GM13976 (cell line): ENCODE measurements around the gene IHH.

Source experiments
- DNase-seq: peaks from one replicate; pipeline ENCODE4 v3.0.0; 2012; ENCODE audit warnings: low spot score
- in situ Hi-C: fragments of 300-500 bp; cut with MboI; formaldehyde crosslinking; loops from one replicate; pipeline ENCODE4 v1.12.0; 2022; ENCODE audit warnings: low sequenced_read_pairs, mixed read lengths, inconsistent platforms; ENCODE audit not compliant: unreplicated experiment
- TF ChIP-seq, protein P1 (sequence below): IDR thresholded peaks from 2 replicates; pipeline ENCODE4 v1.5.1; 2012; ENCODE audit warnings: borderline replicate concordance, mild to moderate bottlenecking; ENCODE audit not compliant: insufficient read depth; ENCODE audit errors: extremely low read depth, missing control alignments, control extremely low read depth

The IHH gene

GRCh38 chr2:219078126-219078525 is 17.4 kb upstream of the IHH start:
- peak; percentile 8 for DNase-seq
- in situ Hi-C loops = no loop called here
- TF ChIP-seq, protein P1, sequence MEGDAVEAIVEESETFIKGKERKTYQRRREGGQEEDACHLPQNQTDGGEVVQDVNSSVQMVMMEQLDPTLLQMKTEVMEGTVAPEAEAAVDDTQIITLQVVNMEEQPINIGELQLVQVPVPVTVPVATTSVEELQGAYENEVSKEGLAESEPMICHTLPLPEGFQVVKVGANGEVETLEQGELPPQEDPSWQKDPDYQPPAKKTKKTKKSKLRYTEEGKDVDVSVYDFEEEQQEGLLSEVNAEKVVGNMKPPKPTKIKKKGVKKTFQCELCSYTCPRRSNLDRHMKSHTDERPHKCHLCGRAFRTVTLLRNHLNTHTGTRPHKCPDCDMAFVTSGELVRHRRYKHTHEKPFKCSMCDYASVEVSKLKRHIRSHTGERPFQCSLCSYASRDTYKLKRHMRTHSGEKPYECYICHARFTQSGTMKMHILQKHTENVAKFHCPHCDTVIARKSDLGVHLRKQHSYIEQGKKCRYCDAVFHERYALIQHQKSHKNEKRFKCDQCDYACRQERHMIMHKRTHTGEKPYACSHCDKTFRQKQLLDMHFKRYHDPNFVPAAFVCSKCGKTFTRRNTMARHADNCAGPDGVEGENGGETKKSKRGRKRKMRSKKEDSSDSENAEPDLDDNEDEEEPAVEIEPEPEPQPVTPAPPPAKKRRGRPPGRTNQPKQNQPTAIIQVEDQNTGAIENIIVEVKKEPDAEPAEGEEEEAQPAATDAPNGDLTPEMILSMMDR = no peak

GRCh38 chr2:219076253-219076652 is 15.5 kb upstream of the IHH start:
- in situ Hi-C loops = no loop called here
- no peak for DNase-seq
- TF ChIP-seq, protein P1 = no peak

- in situ Hi-C loops = no loop called here
- DNase-seq = peak; percentile 70
- TF ChIP-seq, protein P1 = peak; percentile 60
These were observed 12.8 kb upstream of the IHH start for GRCh38 chr2:219073413-219074129.

GRCh38 chr2:219072741-219073250 is 12.1 kb upstream of the IHH start:
- peak; percentile 3 for DNase-seq
- TF ChIP-seq, protein P1 = no peak
- in situ Hi-C loops = no loop called here

GRCh38 chr2:219071131-219071816 is 10.6 kb upstream of the IHH start:
- in situ Hi-C loops = no loop called here
- TF ChIP-seq, protein P1 = no peak
- DNase-seq = peak; percentile 3

DNA sequence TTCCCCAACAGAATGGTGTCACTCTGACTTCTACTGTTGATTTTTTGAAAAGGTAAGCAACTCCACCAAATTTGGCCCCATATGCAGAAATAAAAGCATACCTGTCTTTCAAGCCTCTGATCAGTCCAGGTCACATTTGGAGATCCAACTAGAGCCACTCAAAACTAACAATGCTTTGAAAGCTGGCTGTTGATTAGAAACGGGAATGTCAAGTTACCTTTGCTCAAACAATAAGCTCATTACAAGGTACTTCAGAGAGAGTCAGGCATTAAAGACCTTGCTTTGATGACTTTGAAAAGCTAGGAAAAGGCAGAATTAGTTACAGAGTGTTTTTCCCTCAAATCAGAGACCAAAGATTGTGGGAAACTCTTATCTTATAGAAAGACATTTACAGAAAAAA is 4.8 kb upstream of the IHH start:
- no peak for DNase-seq
- TF ChIP-seq, protein P1 = no peak
- in situ Hi-C loops = no loop called here

DNA sequence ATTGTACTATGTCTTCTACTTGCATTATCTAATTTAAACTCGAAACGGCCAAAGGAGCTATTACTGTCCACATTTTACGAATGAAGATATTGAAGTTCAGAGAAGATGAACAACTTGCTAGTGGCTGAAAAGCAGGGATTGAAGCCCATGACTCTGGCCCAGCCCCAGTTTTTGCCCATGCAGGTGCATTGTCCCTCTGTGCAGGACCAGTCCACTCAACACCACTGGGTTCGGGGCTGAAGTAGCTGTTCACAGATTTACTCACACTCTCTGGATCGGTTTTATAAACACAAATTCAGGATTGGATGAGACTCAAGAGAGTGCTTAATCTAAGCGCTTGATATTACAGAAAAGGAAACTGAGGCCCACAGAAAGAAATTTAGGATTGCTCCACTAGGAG is 1.4 kb upstream of the IHH start:
- DNase-seq = no peak
- in situ Hi-C loops = no loop called here
- TF ChIP-seq, protein P1 = no peak
